DOHH2 (cell line): ENCODE measurements around the gene KLK12.

Experiments
- H3F3A ChIP-seq: fragments of 200-600 bp; sonication (generic), shearing (Covaris generic); 2 replicates; pipeline ENCODE4 v1.6.0; 2016; ENCODE audit warnings: antibody characterized with exemption, mild to moderate bottlenecking; ENCODE audit not compliant: control insufficient read depth, insufficient read depth
- H3K27ac ChIP-seq: fragments of 200-600 bp; sonication (generic); 2 replicates; pipeline ENCODE4 v1.5.1; 2014; ENCODE audit warnings: low read depth, mild to moderate bottlenecking, low read length, moderate library complexity
- H3K27me3 ChIP-seq: fragments of 200-600 bp; sonication (generic); 2 replicates; pipeline ENCODE4 v1.6.1; 2014; ENCODE audit warnings: mild to moderate bottlenecking, low read length, mixed read lengths; ENCODE audit not compliant: control insufficient read depth
- H3K36me3 ChIP-seq: fragments of 200-600 bp; sonication (generic); 2 replicates; pipeline ENCODE4 v1.6.1; 2014; ENCODE audit warnings: mild to moderate bottlenecking, low read length, moderate library complexity, mixed read lengths; ENCODE audit not compliant: control insufficient read depth
- H3K4me1 ChIP-seq: fragments of 200-600 bp; sonication (generic); 2 replicates; pipeline ENCODE4 v1.6.1; 2014; ENCODE audit warnings: mild to moderate bottlenecking, low read length, mixed read lengths; ENCODE audit not compliant: control insufficient read depth
- H3K4me2 ChIP-seq: fragments of 200-600 bp; sonication (generic); 2 replicates; pipeline ENCODE4 v1.6.0; 2014; ENCODE audit warnings: mild to moderate bottlenecking, low read length, moderate library complexity
- H3K4me3 ChIP-seq: fragments of 200-600 bp; sonication (generic); 2 replicates; pipeline ENCODE4 v1.5.1; 2014; ENCODE audit warnings: mild to moderate bottlenecking, low read length, mixed read lengths
- H3K79me2 ChIP-seq: fragments of 200-600 bp; sonication (generic); 2 replicates; pipeline ENCODE4 v1.6.1; 2014; ENCODE audit warnings: mild to moderate bottlenecking, low read length, mixed read lengths; ENCODE audit not compliant: control insufficient read depth
- H3K9me2 ChIP-seq: fragments of 200-600 bp; sonication (generic); replicated peaks from 2 replicates; pipeline ENCODE4 v1.6.1; 2014; ENCODE audit warnings: mild to moderate bottlenecking, low read length, mixed read lengths; ENCODE audit not compliant: control insufficient read depth
- H3K9me3 ChIP-seq: fragments of 200-600 bp; sonication (generic); 2 replicates; pipeline ENCODE4 v1.6.1; 2014; ENCODE audit warnings: antibody characterized with exemption, low read length, mixed read lengths; ENCODE audit not compliant: control insufficient read depth, insufficient read depth
- H4K20me1 ChIP-seq: fragments of 200-600 bp; sonication (generic); 2 replicates; pipeline ENCODE4 v1.6.0; 2014; ENCODE audit warnings: low read depth, mild to moderate bottlenecking, antibody characterized with exemption, low read length, moderate library complexity; ENCODE audit not compliant: control insufficient read depth, insufficient read depth
- CTCF ChIP-seq: fragments of 200-600 bp; sonication (generic); IDR thresholded peaks from one replicate; pipeline ENCODE4 v1.5.1; 2014; ENCODE audit warnings: antibody characterized with exemption, mild to moderate bottlenecking, low read depth, low read length; ENCODE audit not compliant: poor library complexity, severe bottlenecking
- EZH2phosphoT487 ChIP-seq: fragments of 200-600 bp; sonication (generic); IDR thresholded peaks from 2 replicates; pipeline ENCODE4 v1.6.1; 2017; ENCODE audit warnings: borderline replicate concordance, mild to moderate bottlenecking, antibody characterized with exemption, low read length, moderate library complexity, mixed read lengths

The KLK12 gene

DNA sequence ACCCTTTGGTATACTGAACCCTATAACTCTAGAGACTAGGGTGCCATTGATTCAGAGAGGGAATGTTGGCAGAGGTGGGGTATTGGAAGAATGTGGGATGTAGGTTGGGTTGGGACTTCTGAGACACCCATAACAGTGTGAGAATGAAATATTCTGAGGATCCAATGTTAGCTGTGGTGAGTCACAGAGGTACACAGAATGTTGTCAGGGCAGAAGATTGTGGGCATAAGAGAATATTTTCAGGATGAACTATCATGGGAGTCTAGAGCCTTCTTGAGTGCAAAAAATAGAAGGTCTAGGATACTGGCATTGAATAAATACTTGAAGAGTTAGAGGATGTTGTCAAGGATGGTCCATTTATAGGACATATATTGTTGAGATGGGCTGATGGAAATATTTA lies 21.1 kb upstream of the KLK12 start:
- H4K20me1 ChIP-seq: no peaks in the 10 kb centered on the region
- no peak for TF ChIP-seq EZH2phosphoT487
- no peak for TF ChIP-seq CTCF
- no peaks in the 10 kb centered on the region for H3F3A ChIP-seq
- no peaks in the 10 kb centered on the region for H3K4me1 ChIP-seq
- H3K9me3 ChIP-seq: no peaks in the 10 kb centered on the region
- H3K9me2 ChIP-seq: no peaks in the 10 kb centered on the region
- H3K4me2 ChIP-seq: no peak overlapping the region
- H3K79me2 ChIP-seq: no peaks in the 10 kb centered on the region
- H3K4me3 ChIP-seq: no peak overlapping the region
- no peak overlapping the region for H3K27ac ChIP-seq
- H3K27me3 ChIP-seq: peaks cover 6% of the 10 kb centered on the region; the same call in 1 of the 2 replicates
- H3K36me3 ChIP-seq: no peaks in the 10 kb centered on the region

- no peaks in the 10 kb centered on the region for H3K4me1 ChIP-seq
- no peaks in the 10 kb centered on the region for H3K9me2 ChIP-seq
- no peaks in the 10 kb centered on the region for H3K9me3 ChIP-seq
- H3K27ac ChIP-seq: no peak overlapping the region
- no peaks in the 10 kb centered on the region for H4K20me1 ChIP-seq
- no peaks in the 10 kb centered on the region for H3K36me3 ChIP-seq
- H3K27me3 ChIP-seq: no peaks in the 10 kb centered on the region
- H3K79me2 ChIP-seq: no peaks in the 10 kb centered on the region
- TF ChIP-seq EZH2phosphoT487 (no peak), CTCF (no peak)
- no peak overlapping the region for H3K4me2 ChIP-seq
- no peaks in the 10 kb centered on the region for H3F3A ChIP-seq
- H3K4me3 ChIP-seq: no peak overlapping the region
These were observed 12.2 kb upstream of the KLK12 start for GRCh38 chr19:51047031-51047335.

- Histone ChIP-seq H3K4me1 (no peaks in the 10 kb centered on the region), H3K9me2 (no peaks in the 10 kb centered on the region), H4K20me1 (no peaks in the 10 kb centered on the region), H3K27me3 (no peaks in the 10 kb centered on the region), H3K79me2 (no peaks in the 10 kb centered on the region), H3K4me3 (no peak overlapping the region), H3K4me2 (no peak overlapping the region), H3K9me3 (no peaks in the 10 kb centered on the region), H3F3A (no peaks in the 10 kb centered on the region), H3K27ac (no peak overlapping the region), H3K36me3 (no peaks in the 10 kb centered on the region)
- no peak for TF ChIP-seq EZH2phosphoT487
- TF ChIP-seq CTCF: no peak
These were observed 9.5 kb upstream of the KLK12 start for GRCh38 chr19:51044327-51044726.

GRCh38 chr19:51043497-51043896 lies 8.7 kb upstream of the KLK12 start:
- TF ChIP-seq EZH2phosphoT487: no peak
- no peak for TF ChIP-seq CTCF
- no peaks in the 10 kb centered on the region for H4K20me1 ChIP-seq
- no peaks in the 10 kb centered on the region for H3K27me3 ChIP-seq
- no peak overlapping the region for H3K27ac ChIP-seq
- H3K4me3 ChIP-seq: no peak overlapping the region
- no peaks in the 10 kb centered on the region for H3F3A ChIP-seq
- no peaks in the 10 kb centered on the region for H3K36me3 ChIP-seq
- H3K79me2 ChIP-seq: no peaks in the 10 kb centered on the region
- no peaks in the 10 kb centered on the region for H3K9me3 ChIP-seq
- H3K4me2 ChIP-seq: no peak overlapping the region
- H3K4me1 ChIP-seq: no peaks in the 10 kb centered on the region
- no peaks in the 10 kb centered on the region for H3K9me2 ChIP-seq
